Activated CD4-positive, alpha-beta memory T cell treated with anti-CD3 and anti-CD28 coated beads, Interleukin-2, amount 10 ng/mL, durations not matched to agents 7 days and 5 days (primary cell): ENCODE data around the gene TCFL5. TPM values are rescaled to one million over a fixed set of nuclear protein-coding genes. Genes with fewer than 3 reads are reported as not detected.

Experiments
- CTCF ChIA-PET: fragments of 350-600 bp; sonication (Branson Sonifier 250); formaldehyde crosslinking; loops from one replicate; lab custom pipeline; 2021; ENCODE audit warnings: antibody characterized with exemption, inconsistent platforms; lab: Charles Lee
- POLR2A ChIA-PET: fragments of 350-600 bp; sonication (Branson Sonifier 250); formaldehyde crosslinking; loops from one replicate; lab custom pipeline; 2021; ENCODE audit warnings: antibody characterized with exemption; lab: Charles Lee
- DNase-seq: peaks from one replicate; pipeline ENCODE4 v3.0.0-alpha.2; 2020
- H3K27ac Mint-ChIP-seq: one replicate; pipeline ENCODE4 v1.8.0; 2021; ENCODE audit warnings: mild to moderate bottlenecking, mixed read lengths
- H3K27me3 Mint-ChIP-seq: one replicate; pipeline ENCODE4 v1.8.0; 2021; ENCODE audit warnings: mixed read lengths
- H3K36me3 Mint-ChIP-seq: one replicate; pipeline ENCODE4 v1.8.0; 2021; ENCODE audit warnings: low read depth, mixed read lengths
- H3K4me1 Mint-ChIP-seq: one replicate; pipeline ENCODE4 v1.8.0; 2021; ENCODE audit warnings: mixed read lengths
- H3K4me3 Mint-ChIP-seq: one replicate; pipeline ENCODE4 v1.8.0; 2021; ENCODE audit warnings: mild to moderate bottlenecking, mixed read lengths
- H3K9me3 Mint-ChIP-seq: one replicate; pipeline ENCODE4 v1.8.0; 2021; ENCODE audit warnings: mixed read lengths
- total RNA-seq, 2 experiments: library from RNA; stranded (reverse); gene quantifications; one replicate each; pipeline ENCODE4 v1.2.3, GENCODE V29; 2021

The TCFL5 gene
- total RNA-seq, 2 experiments from 2014 or later = 6.0 to 6.2 TPM

DNA sequence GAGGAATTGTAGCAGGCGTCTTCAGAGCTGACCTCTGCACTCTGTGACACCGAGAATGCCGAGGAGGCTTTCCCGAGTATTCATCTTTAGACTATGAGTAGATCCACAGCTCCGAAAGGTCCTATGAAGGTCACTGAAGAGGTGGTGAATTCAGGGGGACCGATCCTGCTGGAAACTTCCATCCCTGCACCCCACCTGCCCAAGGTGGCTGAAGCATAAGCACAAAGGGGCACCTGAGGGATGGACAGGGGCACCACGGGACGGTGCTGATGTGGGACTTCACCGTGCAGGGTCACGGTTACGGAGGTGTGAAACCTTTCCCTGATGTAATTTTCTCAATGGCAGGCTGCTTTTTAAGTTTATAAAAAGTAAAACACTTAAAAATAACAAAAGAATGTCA lies 40.3 kb upstream of the TCFL5 start:
- Mint-ChIP-seq H3K27ac (no peak overlapping the region), H3K27me3 (no peaks in the 10 kb centered on the region), H3K4me3 (no peak overlapping the region), H3K36me3 (peaks cover 62% of the 10 kb centered on the region), H3K4me1 (peaks cover 44% of the 10 kb centered on the region), H3K9me3 (no peaks in the 10 kb centered on the region)
- no peak for DNase-seq
- POLR2A ChIA-PET = interaction anchor here (0.6 to 7.9 kb wide), 8 partner anchors 8 to 35 kb away, joined by 3 to 88 read pairs (median 4); partner anchors contain the start of gene GID8
- CTCF ChIA-PET = interaction anchor here (0.7 to 6.9 kb wide), 9 partner anchors 9 to 303 kb away, joined by 3 to 54 read pairs (median 4); partner anchors contain the start of gene TCFL5

DNA sequence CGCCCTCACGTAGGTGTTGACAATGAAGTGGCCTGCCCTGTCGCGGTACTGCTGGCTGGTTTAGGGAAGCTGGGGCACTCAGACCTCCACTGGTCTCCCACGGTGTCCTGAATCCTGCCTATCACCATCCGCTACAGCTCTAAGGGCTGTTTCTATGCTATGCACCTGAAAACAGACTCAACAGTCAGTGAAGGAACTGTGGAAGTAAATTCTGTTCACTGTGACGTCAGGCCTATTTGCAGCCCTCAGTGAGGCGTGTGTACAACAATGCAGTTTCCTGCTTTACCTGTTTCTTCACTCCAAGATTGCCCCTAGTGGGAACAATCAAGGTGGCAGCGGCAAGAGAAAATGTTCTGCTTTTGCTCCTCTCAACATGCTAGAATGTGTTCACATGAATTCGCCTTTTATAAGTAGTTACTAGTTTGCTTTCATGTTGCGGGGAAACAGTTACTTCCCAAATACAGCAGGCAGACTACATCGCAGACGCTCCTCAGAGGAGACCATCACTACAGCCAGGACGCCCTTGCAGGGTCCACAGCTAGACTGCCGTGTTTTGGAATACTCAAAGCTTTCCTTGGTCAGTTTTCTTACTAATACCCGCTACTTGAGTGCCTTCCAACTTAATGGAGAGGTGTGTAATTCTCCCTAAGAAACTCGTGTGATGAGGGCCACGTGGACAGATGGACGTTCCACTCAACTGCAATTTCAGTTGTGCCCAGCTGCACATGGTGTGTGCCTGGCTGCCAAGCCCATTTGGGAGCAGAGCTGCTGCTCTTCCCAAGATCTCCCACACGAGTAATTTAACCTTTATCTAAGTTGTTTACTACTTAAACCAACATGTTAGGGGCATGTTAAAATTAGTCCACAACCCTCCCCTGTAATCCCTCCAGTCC lies 39.3 kb upstream of the TCFL5 start:
- DNase-seq = no peak

DNA sequence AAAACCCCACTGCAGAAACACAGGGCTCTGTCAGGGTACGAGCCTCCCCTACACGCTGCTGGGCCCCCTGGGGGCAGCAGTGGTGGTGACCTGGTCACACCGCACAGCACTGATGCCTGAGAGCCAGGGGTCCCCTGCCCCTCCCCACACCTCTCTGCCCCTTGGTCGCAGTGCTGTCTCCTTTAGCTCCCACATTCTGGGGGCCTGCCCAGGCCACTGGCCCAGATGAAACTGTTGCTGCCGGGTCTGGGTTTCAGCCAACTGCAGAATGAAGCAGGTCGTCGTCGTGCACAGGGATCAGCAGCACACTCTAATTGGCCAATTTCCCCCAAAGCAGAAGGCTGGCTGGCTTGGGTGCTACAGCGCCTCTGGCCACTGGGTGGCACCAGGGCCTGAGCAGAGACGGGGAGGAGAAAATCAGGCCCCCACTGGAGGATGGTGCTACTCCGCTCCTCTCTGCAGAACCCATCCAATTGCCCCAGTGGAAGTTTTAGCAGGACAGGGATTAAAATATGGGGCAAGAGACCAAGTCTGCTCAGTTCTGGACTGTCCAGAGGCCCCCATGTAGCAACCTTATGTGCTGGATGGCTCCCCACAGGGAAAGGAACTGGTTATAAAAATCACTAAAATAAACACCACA lies 38.5 kb upstream of the TCFL5 start:
- CTCF ChIA-PET = interaction anchor here (0.6 to 6.9 kb wide), 9 partner anchors 8 to 72 kb away, joined by 3 to 54 read pairs (median 5); partner anchors contain the start of gene TCFL5
- peak; percentile 78 for DNase-seq
- H3K9me3 Mint-ChIP-seq = no peaks in the 10 kb centered on the region
- peaks cover 44% of the 10 kb centered on the region for H3K4me1 Mint-ChIP-seq
- H3K4me3 Mint-ChIP-seq = no peak overlapping the region
- peak overlapping the region; percentile 76 for H3K27ac Mint-ChIP-seq
- no peaks in the 10 kb centered on the region for H3K27me3 Mint-ChIP-seq
- peaks cover 57% of the 10 kb centered on the region for H3K36me3 Mint-ChIP-seq
- POLR2A ChIA-PET = interaction anchor here (0.9 to 7.9 kb wide), 6 partner anchors 9 to 37 kb away, joined by 5 to 88 read pairs (median 10); partner anchors contain the start of genes DIDO1 and GID8

More for the DNA sequence above, 39.3 kb upstream of the TCFL5 start:
- Mint-ChIP-seq H3K27me3 (no peaks in the 10 kb centered on the region), H3K4me1 (peaks cover 44% of the 10 kb centered on the region), H3K9me3 (no peaks in the 10 kb centered on the region), H3K4me3 (no peak overlapping the region), H3K36me3 (peaks cover 58% of the 10 kb centered on the region), H3K27ac (peak overlapping the region; percentile 76)
- ChIA-PET CTCF (interaction anchor here (0.7 to 6.9 kb wide), 10 partner anchors 8 to 304 kb away, joined by 3 to 54 read pairs (median 4); partner anchors contain the start of gene TCFL5), POLR2A (interaction anchor here (0.6 to 7.9 kb wide), 8 partner anchors 8 to 36 kb away, joined by 3 to 88 read pairs (median 5); partner anchors contain the start of gene GID8)

DNA sequence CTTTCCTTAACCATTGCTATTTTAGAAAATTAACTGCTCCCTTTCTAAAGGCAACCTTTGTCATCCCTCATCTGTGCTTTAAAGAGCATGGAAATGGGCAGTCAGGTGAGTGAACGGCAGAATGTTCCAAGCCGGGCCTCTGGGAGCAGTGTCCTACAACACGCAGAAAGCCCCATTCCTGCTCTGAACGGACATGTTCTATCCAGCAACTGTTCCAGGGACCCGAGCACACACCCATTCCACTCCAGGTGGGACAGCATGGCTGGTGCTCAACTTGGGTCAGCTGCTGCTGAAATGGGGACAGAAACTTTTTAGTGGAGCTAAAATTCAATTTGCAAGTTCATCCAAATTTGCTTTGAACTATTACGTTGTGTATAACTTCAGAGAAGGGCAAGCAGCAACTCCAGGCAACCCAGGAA lies 38.0 kb upstream of the TCFL5 start:
- peaks cover 56% of the 10 kb centered on the region for H3K36me3 Mint-ChIP-seq
- no peak overlapping the region for H3K4me3 Mint-ChIP-seq
- DNase-seq = no peak
- CTCF ChIA-PET = interaction anchor here (0.6 to 6.9 kb wide), 9 partner anchors 8 to 73 kb away, joined by 3 to 54 read pairs (median 4); partner anchors contain the start of gene TCFL5
- no peaks in the 10 kb centered on the region for H3K9me3 Mint-ChIP-seq
- H3K27me3 Mint-ChIP-seq = no peaks in the 10 kb centered on the region
- POLR2A ChIA-PET = interaction anchor here (0.9 to 7.9 kb wide), 5 partner anchors 12 to 38 kb away, joined by 3 to 88 read pairs (median 13); partner anchors contain the start of genes DIDO1 and GID8
- H3K4me1 Mint-ChIP-seq = peaks cover 44% of the 10 kb centered on the region
- H3K27ac Mint-ChIP-seq = peak overlapping the region; percentile 16

DNA sequence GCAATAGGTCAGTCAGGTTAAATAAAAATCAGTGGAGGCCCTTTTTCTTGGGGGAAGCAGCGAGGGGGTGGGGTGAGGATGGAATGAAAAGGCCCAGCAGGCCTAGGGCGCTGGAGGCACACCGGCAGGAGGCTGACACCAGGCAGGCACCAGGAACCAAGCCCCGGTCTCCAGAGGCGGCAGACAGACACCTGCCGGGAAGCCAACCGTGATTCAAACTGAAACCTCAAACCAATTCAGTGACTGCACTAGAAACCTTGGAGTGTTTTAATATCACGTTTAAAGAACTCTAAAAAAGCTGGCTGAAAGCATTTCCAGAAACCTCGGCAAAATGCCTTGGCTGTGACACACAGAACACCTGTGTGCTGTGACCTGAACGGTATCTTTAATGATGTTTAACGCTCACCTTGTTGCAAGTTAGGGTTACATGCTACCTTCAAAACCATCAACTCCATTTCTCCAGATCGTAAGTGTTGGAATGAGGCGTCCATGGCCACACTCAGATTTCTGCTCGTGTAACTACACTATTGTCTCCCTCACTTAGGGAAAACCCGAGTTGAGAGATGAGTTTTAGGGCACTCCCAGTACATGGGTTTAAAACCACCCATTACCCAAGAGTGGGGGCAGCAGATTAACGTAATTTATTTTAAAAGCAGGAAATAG lies 37.5 kb upstream of the TCFL5 start:
- ChIA-PET CTCF (interaction anchor here (0.6 to 6.9 kb wide), 8 partner anchors 8 to 73 kb away, joined by 3 to 54 read pairs (median 4); partner anchors contain the start of gene TCFL5), POLR2A (interaction anchor here (0.9 to 7.9 kb wide), 7 partner anchors 11 to 110 kb away, joined by 3 to 88 read pairs (median 6); partner anchors contain the start of genes DIDO1 and GID8)
- peak; percentile 57 for DNase-seq
- Mint-ChIP-seq H3K27ac (peak overlapping the region; percentile 75), H3K36me3 (peaks cover 58% of the 10 kb centered on the region), H3K4me1 (peaks cover 42% of the 10 kb centered on the region), H3K4me3 (no peak overlapping the region), H3K9me3 (no peaks in the 10 kb centered on the region), H3K27me3 (no peaks in the 10 kb centered on the region)

DNA sequence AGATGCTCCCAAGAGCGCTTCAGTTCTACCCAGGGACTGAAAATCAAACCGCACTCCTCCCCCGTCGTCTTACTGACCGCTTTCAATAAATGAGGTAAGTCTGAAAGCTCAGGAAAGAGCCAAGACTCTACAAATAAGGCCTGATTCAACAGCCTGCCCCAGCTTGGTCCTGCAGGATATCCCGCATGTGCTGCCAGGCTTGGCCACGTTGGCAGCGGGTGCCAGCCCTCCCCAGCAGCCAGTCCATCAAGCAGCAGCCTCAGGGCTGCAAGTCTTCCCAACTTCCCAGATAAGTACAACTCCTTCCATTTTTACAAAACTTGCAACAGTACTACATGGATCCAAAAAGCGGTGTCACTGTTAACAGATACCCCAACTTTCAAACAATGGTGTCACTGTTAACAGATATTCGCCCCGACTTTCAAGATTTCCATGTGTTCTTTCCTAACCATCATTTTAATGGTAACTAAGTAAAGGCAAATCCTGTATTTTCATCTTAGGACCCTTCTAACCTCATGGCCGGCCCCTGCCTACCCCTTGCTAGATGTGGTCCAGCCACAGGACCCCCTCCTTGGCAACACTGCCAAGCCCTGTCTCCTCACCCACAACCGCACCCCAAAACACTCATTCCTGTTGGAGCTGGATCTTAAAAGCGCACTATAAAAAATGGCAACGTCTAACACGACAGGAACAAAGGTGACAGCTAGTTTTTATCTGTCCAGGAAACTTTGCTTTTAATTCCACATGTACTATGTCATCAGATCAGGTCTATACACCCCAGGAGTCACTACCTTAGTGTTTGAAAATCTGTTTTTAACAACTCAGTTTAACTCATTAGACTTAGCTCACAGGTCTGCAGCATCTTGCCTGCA lies 36.7 kb upstream of the TCFL5 start:
- H3K36me3 Mint-ChIP-seq = peaks cover 58% of the 10 kb centered on the region
- H3K27me3 Mint-ChIP-seq = no peaks in the 10 kb centered on the region
- no peaks in the 10 kb centered on the region for H3K9me3 Mint-ChIP-seq
- no peak for DNase-seq
- CTCF ChIA-PET = interaction anchor here (0.8 to 6.9 kb wide), 5 partner anchors 10 to 37 kb away, joined by 3 to 54 read pairs (median 16); partner anchors contain the start of gene TCFL5
- H3K4me3 Mint-ChIP-seq = no peak overlapping the region
- peak overlapping the region; percentile 75 for H3K27ac Mint-ChIP-seq
- peaks cover 42% of the 10 kb centered on the region for H3K4me1 Mint-ChIP-seq
- POLR2A ChIA-PET = interaction anchor here (1.0 to 7.9 kb wide), 6 partner anchors 10 to 111 kb away, joined by 3 to 88 read pairs (median 10); partner anchors contain the start of gene GID8

DNA sequence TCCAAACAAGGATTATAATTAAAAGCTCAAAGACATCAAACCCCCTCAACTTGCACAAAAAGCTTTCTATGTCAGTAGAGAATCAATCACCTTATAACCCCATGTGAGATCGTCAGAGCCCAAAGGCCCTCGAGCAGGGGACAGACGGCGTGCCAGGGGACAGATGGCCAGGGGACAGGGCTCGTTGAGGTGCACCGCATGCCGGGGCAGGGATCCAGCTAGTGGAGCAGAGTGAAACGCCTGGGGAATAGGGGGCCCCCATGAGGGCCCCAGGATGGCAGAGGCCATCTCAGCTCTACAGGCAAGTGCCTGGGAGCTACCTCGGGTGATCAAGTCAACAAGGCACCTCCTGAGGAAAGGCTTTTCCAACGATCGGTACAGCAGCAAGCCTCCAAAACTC lies 36.0 kb upstream of the TCFL5 start:
- no peaks in the 10 kb centered on the region for H3K27me3 Mint-ChIP-seq
- POLR2A ChIA-PET = interaction anchor here (1.1 to 7.9 kb wide), 4 partner anchors 10 to 28 kb away, joined by 5 to 88 read pairs (median 10); no protein-coding TSS in a partner anchor
- CTCF ChIA-PET = interaction anchor here (0.8 to 2.9 kb wide), 2 partner anchors 10 to 26 kb away, joined by 3 to 16 read pairs; no protein-coding TSS in a partner anchor
- H3K4me3 Mint-ChIP-seq = no peak overlapping the region
- DNase-seq = no peak
- H3K36me3 Mint-ChIP-seq = peaks cover 61% of the 10 kb centered on the region
- no peak overlapping the region for H3K27ac Mint-ChIP-seq
- H3K4me1 Mint-ChIP-seq = peaks cover 47% of the 10 kb centered on the region
- H3K9me3 Mint-ChIP-seq = no peaks in the 10 kb centered on the region

DNA sequence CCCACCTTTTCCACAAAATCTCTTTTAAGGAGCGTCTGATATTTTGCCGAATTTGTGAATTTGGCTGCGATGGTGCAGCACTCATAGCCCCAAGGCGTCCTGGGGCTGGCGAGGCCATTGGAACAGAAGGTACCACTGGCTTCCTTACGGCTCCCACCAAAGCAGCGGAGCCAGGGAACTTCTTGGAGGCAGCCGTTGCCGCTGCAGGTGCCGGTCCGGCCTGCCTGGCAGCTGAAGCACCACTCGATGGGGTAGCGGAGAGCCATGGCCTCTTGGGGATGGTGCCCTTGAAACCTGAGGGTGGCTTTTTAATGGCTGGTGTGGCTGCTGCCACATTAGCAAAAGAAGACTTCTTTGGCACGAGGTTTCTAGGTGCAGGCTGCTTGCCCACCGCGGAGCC lies 34.9 kb upstream of the TCFL5 start:
- Mint-ChIP-seq H3K9me3 (no peaks in the 10 kb centered on the region), H3K4me3 (no peak overlapping the region), H3K27me3 (no peaks in the 10 kb centered on the region), H3K4me1 (peaks cover 53% of the 10 kb centered on the region), H3K27ac (no peak overlapping the region), H3K36me3 (peaks cover 61% of the 10 kb centered on the region)
- CTCF ChIA-PET = no interaction called here
- DNase-seq = no peak
- POLR2A ChIA-PET = interaction anchor here (1.1 to 3.6 kb wide), 2 partner anchors 9 to 29 kb away, joined by 5 to 13 read pairs; no protein-coding TSS in a partner anchor

DNA sequence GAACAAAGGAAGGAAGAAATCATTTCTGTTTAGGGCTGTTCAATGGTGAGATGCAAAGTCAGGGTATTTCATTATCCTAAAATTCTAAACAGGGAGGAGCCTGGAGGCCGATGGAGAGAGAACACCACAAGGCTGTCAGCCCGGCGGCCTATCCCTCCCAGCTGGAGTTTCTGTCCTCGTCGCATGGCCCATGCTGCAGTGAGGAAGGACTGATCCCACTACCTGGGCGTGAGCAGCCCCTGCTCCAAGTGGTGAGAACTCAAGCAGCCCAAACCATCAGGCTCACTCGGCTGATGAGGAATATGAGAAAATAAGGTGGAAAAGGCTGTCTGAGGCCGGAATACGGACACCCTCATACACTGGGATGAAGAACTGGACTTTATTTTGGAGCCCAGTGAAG lies 33.9 kb upstream of the TCFL5 start:
- Mint-ChIP-seq H3K36me3 (peaks cover 68% of the 10 kb centered on the region), H3K27ac (no peak overlapping the region)
- CTCF ChIA-PET = interaction anchor here (0.9 to 1.1 kb wide), 2 partner anchors 12 to 25 kb away, joined by 3 to 5 read pairs; no protein-coding TSS in a partner anchor

DNA sequence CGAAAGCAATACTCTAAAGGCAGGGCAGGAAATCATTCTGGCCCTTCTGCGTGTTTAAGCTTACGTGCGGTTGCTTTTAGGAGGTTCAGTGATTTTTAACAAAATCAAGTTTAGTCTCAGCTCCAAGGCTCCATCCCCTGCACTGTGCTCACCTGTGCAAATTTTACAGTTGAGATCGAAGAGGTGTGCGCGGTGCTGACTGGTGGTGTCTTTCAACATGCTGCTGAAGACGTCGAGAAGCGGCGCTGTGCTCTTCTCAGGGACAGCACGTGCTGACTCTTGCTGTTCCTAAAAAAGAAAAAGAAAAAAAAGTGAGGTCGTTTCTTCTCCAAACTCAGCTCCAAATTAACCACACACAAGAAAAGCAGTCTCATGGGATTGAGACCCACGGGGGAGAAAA lies 32.6 kb upstream of the TCFL5 start:
- no peak overlapping the region for H3K27ac Mint-ChIP-seq
- H3K36me3 Mint-ChIP-seq = peaks cover 76% of the 10 kb centered on the region
- no peak overlapping the region for H3K4me3 Mint-ChIP-seq
- ChIA-PET CTCF (interaction anchor here (0.9 to 1.7 kb wide), 3 partner anchors 26 to 72 kb away, joined by 3 to 6 read pairs (median 4); no protein-coding TSS in a partner anchor), POLR2A (interaction anchor here (1.1 to 1.2 kb wide), 2 partner anchors 9 to 24 kb away, joined by 3 read pairs; no protein-coding TSS in a partner anchor)
- no peaks in the 10 kb centered on the region for H3K27me3 Mint-ChIP-seq
- H3K4me1 Mint-ChIP-seq = peaks cover 45% of the 10 kb centered on the region
- no peak for DNase-seq
- H3K9me3 Mint-ChIP-seq = no peaks in the 10 kb centered on the region

More for the DNA sequence above, 33.9 kb upstream of the TCFL5 start:
- H3K9me3 Mint-ChIP-seq = no peaks in the 10 kb centered on the region
- H3K4me3 Mint-ChIP-seq = no peak overlapping the region
- peaks cover 57% of the 10 kb centered on the region for H3K4me1 Mint-ChIP-seq
- H3K27me3 Mint-ChIP-seq = no peaks in the 10 kb centered on the region
- DNase-seq = no peak
- POLR2A ChIA-PET = no interaction called here

DNA sequence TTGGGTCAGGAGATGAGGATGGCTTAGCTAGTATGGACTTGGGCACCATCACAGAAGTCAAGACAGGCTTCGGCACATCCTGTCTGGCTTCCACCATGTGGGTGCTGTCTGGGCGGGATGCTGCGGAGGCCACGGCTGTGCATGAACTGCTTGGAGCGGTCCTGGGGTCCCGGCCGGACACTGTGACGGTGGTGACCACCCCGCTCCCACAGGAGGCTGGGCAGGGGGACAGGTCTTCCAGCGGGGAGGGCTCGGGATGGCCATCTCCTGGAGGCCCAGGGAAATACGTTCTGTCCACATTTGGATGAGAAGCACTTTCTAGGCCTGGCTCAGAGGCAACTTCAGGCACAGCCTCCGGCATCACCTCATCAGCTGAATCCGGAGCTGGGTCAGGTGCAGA lies 32.1 kb upstream of the TCFL5 start:
- no peak for DNase-seq
- Mint-ChIP-seq H3K36me3 (peaks cover 77% of the 10 kb centered on the region), H3K9me3 (no peaks in the 10 kb centered on the region), H3K4me1 (peaks cover 39% of the 10 kb centered on the region), H3K27me3 (no peaks in the 10 kb centered on the region), H3K4me3 (no peak overlapping the region), H3K27ac (no peak overlapping the region)
- POLR2A ChIA-PET = interaction anchor here (1.1 to 1.2 kb wide), 2 partner anchors 10 to 25 kb away, joined by 3 read pairs; no protein-coding TSS in a partner anchor
- CTCF ChIA-PET = interaction anchor here (0.9 to 1.7 kb wide), 5 partner anchors 8 to 79 kb away, joined by 4 to 6 read pairs (median 4); no protein-coding TSS in a partner anchor
